IPS-18c (cell line): ENCODE data around the gene CCDC116.
"Not testable (repeated sequence)": the region's sequence is repeated elsewhere in the genome, so short reads cannot be mapped to it uniquely, and the experiment has no call there.

Source experiments
- H3K4me3 ChIP-seq: 2 replicates; pipeline ENCODE4 v1.7.0; 2013; ENCODE audit warnings: low read depth, mild to moderate bottlenecking, low read length, moderate library complexity; ENCODE audit not compliant: insufficient read depth
- H3K9me3 ChIP-seq: one replicate; pipeline ENCODE4 v1.6.1; 2013; ENCODE audit warnings: mild to moderate bottlenecking, low read length, moderate library complexity; ENCODE audit not compliant: control insufficient read depth, insufficient read depth

The CCDC116 gene

DNA sequence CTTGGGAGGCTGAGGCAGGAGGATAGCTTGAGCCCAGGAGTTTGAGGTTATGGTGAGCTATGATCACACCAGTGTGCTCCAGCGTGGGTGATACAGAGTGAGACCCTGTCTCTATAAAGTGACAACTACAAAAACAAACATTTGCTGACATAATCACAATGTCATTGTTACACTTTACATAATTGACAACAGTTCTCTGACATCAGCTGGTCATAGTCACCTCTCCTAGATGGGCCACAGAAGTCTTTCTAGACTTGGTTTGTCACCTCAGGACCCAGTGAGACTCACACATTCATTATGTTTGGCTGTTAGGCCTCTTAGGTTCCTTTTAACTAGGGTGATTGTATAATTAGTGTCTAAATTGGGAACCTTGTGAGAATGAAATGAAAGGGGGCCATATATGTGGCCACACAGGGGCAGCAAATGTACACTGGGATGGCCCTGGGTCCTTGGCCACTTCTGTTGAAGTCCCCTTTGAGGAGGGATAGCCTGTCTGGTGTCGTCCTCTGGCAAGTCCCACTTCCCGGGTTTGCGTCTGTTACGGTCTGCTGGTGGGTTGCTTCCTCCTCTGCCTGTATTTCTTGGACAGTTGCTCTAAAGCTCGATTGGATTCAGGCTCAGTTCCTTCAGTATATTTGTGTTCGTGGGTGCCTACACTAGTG is 27.4 kb downstream of the CCDC116 start:
- H3K4me3 ChIP-seq = no peak overlapping the region

DNA sequence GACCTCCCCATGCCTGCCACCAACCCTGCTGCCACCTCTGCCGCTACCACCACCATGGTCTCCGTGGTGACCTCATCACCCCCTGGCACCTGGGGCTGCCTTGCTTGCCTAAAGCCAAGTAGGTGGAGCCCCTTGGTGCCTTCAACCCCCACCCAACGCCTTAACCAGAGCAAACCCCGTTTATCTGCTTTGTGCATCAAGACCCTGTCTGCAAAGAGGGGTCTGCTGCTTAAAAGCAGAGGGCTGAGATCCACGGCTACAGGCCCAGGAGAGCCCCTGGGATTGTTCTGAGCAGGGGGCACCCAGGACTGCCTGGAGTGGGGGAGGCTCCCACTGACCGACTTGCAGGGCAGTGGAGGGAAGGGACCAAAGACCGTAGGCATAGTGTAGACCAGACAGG is 28.3 kb downstream of the CCDC116 start:
- no peak overlapping the region for H3K4me3 ChIP-seq
- no peaks in the 10 kb centered on the region for H3K9me3 ChIP-seq

More for the DNA sequence above, 27.4 kb downstream of the CCDC116 start:
- H3K9me3 ChIP-seq = no peaks in the 10 kb centered on the region

DNA sequence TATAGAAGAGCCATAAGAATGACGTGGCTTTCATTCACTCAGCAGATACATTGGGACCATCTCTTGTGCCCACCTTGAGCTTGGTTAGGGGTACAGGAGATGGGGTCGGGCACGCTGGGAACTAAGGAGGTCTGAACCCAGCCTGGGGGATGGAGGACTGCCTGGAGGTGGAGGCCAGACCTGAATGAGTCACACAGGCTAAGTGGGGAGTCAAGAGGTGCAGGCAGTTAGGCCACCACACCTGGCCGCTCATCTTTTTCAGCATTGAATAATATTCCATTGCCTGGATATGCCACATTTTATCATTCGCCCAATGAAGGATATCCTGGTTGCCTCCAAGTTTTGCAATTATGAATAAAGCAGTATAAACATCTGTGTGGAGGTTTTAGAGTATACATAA is 29.4 kb downstream of the CCDC116 start:
- H3K4me3 ChIP-seq = no peak overlapping the region

DNA sequence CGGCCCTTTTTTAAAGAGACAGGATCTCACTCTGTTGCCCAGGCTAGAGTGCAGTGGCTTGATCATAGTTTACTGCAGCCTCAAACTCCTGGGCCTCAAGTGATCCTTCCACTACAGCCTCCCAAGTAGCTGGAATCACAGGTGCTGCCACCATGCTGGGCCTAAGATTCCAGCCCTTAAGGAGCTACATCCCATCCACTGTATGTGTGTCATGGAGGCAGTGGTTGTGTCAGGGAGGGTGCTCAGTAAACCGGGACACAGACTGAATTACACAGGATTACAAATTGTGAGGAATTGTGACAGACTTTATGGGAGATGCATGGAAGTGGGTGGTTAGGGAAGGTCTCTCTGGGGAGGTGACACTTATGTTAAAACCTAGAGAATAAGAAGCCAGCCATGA is 31.2 kb downstream of the CCDC116 start:
- Histone ChIP-seq H3K4me3 (no peak overlapping the region), H3K9me3 (no peaks in the 10 kb centered on the region)

More for the DNA sequence above, 29.4 kb downstream of the CCDC116 start:
- H3K9me3 ChIP-seq = no peaks in the 10 kb centered on the region

DNA sequence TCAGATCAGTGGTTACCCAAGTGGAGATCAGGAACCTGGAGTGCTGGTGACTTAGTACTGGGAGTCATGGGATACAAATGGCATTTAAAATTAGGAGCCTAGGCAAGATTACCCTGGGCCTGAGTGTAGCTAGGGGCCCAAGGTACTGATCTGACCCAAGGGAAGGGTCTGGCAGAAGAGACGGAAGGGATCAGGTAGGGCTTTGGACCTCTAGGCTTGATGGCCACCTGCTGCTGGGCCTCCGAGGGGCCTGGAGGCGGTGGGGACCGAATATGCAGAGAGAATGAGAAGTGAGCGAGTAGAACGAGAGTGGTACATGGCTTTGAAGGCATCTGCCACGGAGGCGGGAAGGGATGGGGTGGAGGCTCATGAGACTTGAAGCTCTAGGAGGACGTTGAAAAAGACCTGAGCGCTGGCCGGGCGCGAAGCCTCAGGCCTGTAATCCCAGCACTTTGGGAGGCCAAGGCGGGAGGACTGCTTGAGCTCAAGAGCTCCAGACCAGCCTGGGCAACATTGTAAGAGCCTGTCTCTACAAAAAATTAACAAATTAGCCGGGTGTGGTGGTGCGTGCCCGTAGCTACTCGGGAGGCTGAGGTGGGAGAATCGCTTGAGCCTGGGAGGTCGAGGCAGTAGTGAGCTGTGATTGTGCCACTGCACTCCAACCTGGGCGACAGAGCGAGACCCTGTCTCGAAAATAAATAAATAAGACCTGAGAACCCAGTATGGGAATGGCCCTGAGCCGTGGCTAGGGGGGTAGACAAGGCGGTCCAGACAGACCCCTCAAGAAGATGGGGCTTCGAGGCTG is 32.7 kb downstream of the CCDC116 start:
- Histone ChIP-seq H3K4me3 (peak overlapping the region; percentile 98; the same call in 1 of the 2 replicates), H3K9me3 (no peaks in the 10 kb centered on the region)

DNA sequence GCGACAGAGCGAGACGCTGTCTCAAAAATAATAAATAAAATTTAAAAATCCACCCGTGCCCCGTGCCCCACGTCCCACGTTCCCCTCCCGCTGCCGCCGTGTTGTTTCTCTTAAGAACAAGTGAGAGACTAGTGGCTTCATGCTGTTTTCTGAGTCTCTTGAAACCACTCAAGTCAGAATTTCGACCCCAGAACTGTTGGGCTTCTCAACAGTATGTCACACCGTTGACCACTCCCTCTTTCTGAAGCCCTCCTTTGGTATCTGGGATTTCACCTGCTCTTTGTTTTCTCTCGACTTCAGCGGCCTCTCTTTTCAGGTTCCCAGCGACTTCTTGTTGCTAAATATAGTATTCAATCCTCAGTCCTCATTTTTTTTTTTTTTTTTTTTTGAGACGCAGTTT is 34.2 kb downstream of the CCDC116 start:
- H3K4me3 ChIP-seq = peak overlapping the region; percentile 98; the same call in 1 of the 2 replicates

DNA sequence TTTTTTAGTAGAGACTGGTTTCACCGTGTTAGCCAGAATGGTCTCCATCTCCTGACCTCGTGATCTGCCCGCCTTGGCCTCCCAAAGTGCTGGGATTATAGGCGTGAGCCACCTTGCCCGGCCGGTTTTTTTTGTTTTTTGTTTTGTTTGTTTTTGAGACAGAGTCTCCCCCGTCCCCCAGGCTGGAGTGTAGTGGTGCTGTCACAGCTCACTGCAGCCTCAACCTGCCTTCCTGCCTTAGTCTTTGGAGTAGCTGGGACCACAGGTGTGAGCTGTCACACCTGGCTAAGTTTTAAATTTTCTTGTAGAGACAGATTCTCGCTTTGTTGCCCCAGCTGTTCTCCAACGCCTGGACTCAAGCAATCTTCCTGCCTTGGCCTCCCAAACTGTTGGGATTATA is 36.5 kb downstream of the CCDC116 start:
- Histone ChIP-seq H3K4me3 (no peak overlapping the region), H3K9me3 (no peaks in the 10 kb centered on the region)

More for the DNA sequence above, 34.2 kb downstream of the CCDC116 start:
- H3K9me3 ChIP-seq = no peaks in the 10 kb centered on the region

DNA sequence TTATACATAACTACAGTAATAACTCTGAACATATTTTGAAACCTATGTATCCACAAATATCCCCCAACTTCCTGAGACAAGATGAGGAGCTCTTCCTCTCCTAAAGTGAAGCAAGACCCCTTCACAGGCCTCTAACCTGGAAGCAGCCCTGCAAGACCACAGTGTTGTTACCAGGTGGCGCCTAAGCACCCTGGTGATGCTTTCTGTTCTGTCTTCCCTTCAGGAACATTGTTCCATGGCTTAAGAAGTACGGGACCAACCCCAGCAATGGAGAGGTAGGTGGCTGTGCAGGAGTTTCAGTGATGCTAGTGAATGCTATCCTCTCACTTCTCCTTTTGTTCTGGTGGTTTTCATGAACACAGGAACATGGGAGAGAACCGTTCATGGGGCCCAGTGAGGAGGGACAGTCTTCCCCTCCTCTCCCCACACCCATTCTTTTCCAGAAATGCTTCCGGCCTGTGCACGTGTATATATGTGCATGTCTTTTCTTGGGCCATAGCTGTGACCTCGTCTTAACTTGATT is 39.6 kb downstream of the CCDC116 start:
- no peak overlapping the region for H3K4me3 ChIP-seq
- H3K9me3 ChIP-seq = no peaks in the 10 kb centered on the region

DNA sequence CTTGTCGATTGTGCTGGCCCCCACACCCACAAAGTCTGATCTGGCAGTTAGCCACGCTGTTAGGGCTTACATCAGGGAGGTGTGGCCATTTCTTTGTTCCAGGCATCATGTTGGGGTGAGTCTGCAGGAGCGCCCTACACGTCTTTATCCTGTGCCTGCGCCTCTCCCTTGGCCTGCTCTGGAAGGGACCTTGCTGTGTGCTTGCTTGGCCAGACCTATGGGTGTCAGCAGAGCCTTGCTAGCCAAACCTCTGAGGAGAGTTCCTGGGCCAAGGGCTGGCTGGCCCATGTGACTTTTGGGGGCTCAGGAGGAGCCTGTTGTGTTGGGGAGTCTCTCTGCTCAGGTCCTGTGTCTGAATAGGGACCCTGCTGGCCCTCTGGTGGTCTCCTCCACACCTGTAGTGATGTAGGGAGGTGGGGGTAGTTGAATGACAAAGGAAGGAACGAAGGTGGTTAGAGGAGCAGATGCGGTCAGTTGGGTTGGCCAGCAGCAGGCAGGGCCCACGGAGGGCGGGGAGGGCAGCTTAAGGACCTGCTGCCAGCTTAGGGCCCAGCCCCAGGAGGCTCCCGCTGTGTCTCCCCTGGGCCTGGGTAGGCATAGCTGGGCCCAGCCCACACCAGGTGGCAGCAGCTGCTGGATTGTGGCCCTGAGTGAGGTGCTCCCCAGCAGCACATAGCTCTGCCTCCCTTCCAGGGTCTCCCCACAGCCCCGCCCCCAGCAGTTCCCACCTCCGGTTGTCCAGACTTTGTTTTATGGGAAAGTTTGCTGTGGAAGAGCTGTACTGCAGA is 41.2 kb downstream of the CCDC116 start:
- H3K4me3 ChIP-seq = no peak overlapping the region
- no peaks in the 10 kb centered on the region for H3K9me3 ChIP-seq

DNA sequence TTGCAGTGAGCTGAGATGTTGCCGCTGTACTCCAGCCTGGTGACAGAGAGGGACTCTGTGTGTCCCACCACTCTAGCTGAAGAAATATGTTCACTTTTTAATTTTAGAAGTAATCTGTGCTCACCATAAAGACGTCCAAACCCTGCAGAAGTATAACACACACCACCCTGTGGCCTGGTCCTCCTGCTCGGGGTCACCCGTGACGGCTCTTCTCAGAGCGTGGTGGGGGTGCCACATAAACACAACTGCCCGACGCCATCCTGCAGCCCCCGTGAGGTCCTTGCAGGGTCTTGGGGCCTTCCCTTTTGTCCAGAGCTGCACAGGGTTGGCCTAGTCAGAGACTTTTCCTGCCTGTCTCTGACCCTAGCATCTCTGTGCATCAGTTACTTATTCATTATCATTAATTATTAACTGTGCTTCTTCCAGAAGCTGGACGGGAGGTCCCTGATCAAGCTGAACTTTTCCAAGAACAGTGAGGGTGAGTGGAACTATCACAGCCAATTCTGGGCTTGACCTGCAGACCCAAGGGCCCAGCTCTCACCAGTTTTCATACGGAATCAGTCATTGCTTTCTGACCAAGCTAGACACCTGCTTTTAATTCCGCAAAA is 42.2 kb downstream of the CCDC116 start:
- H3K4me3 ChIP-seq = no peak overlapping the region
- no peaks in the 10 kb centered on the region for H3K9me3 ChIP-seq

DNA sequence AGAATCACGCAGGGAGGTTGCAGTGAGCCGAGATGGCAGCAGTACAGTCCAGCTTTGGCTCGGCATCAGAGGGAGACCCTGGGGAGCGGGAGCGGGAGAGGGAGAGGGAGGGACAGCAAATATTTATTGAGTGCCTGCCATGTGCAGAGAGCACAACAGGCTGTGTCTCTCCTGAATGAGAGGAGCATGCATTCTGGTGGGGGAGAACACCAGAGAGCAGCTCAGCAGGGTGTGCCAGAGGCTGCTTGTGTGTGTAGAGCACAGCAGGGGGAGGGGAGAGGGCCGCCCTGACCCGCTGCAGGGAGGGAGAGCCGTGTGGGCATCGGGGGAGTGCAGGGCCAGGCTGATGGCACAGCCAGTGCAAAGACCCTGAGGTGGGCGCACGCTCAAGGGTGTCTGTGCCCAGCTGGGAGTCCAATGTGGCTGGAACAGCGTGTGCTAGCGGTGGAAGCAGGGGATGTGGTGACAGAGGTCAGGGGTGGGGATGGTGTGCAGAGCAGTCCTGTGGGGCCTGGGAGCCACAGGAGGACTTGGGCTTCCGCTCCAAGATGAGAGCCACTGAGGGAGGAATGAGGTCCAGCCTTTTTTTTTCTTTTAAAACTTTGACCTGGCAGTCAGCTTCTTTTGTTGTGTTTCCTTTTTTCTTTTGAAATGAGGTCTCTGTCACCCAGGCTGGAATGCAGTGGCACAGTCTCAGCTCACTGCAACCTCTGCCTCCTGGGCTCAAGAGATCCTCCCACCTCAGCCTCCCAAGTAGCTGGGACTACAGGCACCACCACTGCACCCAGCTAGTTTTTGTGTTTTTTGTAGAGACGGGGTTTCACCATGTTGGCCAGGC is 45.3 kb downstream of the CCDC116 start:
- Histone ChIP-seq H3K4me3 (no peak overlapping the region), H3K9me3 (no peaks in the 10 kb centered on the region)

DNA sequence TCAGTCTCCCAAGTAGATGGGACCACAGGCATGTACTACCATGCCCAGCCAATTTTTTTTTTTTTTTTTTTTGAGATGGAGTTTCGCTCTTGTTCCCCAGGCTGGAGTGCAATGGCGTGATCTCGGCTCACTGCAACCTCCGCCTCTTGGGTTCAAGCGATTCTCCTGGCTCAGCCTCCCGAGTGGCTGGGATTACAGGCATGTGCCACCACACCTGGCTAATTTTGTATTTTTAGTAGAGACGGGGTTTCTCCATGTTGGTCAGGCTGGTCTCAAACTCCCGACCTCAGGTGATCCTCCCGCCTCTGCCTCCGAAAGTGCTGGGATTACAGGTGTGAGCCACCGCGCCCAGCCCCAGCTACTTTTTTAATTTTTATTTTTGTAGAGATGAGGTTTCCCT is 46.3 kb downstream of the CCDC116 start:
- not testable (repeated sequence) for H3K4me3 ChIP-seq, H3K9me3 ChIP-seq

DNA sequence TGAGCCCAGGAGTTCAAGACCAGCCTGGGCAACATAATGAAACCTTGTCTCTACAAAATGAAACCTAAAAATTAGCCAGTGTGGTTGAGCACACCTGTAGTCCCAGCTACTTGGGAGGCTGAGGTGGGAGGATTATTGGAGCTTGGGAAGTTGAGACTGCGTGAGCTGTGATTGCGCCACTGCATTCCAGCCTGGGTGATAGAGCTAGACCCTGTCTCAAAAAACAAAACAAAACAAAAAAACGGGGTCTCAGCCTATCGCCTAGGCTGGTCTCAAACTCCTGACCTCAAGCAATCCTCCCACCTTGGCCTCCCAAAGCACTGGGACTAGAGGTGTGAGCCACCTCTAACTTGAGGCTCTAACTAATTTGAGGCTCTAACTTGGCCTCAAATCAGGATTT is 46.8 kb downstream of the CCDC116 start:
- no peaks in the 10 kb centered on the region for H3K9me3 ChIP-seq
- H3K4me3 ChIP-seq = no peak overlapping the region

DNA sequence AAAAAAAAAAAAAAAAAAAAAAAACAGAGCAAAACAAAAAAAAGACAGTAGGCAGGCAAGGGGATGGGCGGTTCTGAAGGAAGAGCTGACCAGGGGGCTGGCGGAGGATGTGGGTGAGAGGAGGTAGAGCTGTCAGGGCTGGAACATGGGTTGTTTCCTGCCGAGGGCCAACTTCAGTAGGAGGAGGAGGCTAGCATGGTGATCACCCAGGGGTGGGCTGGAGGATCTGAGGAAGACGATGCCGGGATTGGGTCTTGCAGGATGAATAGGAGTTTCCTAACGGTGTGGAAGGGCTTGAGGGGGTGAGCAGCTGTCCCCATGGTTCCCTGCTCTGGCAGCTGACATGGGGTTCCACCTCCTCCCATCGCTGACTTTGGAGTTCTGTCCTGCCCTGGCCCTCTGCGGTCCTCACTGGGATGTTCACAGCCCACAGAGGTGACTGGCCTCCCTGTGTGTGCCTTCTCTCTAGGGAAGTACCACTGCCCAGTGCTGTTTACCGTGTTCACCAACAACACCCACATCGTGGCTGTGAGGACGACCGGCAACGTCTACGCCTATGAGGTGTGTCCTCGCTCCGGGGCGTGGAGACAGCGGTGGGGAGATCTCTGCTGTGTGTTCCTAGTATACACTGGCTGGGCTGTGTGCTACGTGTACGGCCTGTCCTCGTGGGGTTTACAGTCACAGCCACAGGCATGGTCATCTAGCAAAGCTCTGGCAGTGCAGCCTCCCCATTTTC is 48.4 kb downstream of the CCDC116 start:
- Histone ChIP-seq H3K4me3 (no peak overlapping the region), H3K9me3 (no peaks in the 10 kb centered on the region)

DNA sequence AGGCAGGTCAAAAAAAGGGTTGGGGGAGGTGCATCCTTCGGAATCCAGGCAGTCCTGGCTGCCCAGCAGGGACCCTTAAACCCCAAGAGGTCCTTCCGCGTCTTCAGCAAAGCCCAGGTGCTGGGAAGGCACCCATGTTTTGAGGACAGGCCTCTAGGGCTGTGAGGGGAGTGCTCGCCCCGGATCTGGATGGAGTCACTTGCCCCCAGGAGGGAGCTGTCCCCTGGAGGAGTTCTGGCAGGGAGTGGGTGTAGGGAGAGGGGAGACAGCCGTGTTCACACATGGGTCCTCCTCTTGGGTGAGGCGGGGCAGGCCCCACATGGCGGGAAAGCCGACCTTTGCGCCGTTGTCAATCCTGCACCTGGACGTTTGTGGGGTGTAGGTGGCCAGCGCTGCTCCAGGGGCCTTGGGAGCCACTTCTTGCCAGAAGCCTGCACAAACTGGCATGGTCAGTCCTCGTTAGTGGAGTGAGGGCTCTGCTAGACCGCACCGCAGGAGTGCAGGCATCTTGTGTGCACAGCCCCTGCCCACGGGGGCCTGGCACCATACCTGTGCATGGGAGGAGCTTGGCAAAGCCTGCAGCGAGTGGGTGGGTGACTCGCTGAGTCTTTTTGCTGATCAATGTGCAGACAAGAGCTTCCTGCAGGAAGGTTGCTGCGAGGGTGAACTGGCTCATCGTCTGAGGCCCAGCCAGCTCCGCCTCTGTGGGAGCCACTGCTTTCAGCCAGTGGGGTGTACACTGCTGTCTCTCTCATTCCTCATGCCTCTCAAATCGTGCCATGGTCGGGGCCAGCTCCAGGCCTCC is 49.2 kb downstream of the CCDC116 start:
- H3K9me3 ChIP-seq = no peaks in the 10 kb centered on the region
- no peak overlapping the region for H3K4me3 ChIP-seq
